NCI-H1048 (cell line): ENCODE results near the gene PCOLCE2.
A peak's percentile ranks its signal among the peaks of the same experiment; 100 is the strongest.

Source experiments
- DNase-seq: peaks from one replicate; lab custom pipeline; 2025; lab: John Stamatoyannopoulos, UW

The PCOLCE2 gene, protein sequence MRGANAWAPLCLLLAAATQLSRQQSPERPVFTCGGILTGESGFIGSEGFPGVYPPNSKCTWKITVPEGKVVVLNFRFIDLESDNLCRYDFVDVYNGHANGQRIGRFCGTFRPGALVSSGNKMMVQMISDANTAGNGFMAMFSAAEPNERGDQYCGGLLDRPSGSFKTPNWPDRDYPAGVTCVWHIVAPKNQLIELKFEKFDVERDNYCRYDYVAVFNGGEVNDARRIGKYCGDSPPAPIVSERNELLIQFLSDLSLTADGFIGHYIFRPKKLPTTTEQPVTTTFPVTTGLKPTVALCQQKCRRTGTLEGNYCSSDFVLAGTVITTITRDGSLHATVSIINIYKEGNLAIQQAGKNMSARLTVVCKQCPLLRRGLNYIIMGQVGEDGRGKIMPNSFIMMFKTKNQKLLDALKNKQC

DNA sequence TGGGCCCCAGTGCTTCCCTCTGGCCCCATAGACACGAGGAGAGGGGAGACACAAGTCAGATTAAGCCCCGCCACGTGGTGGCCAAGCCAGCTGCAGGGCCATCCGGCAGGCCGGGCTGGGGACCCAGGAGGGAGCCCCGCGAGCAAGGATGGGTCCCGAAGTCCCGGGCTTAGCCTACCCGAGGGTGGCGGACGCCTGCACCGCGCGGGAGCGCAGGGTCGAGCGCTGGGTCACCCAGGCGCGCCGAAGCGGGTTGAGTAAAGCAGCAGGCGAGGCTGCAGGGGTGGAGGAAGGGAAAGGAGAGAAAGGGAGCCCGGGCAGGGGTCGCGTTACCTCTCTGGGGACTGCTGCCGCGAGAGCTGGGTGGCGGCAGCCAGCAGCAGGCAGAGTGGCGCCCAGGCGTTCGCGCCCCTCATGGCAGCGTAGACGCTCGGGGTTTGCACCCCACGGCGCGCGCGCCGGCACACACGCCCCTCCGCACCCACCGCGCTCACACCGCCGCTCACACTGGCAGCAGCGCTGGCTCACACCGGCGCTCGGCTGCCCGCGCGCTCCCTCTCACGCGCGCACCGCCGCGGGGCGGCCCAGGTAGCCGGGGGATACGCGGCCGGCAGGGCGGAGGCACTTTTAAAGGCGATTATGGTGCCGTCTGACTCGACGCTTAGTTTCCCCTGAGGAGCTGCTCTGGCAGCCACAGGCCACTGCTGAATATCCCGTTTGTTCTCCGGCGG lies at the start of gene PCOLCE2:
TSS of gene PCOLCE2 (minus strand) at position 603 of the 731 bp plus-strand sequence. CDS start at position 416, 187 bp downstream.
- DNase-seq = no peak

DNA sequence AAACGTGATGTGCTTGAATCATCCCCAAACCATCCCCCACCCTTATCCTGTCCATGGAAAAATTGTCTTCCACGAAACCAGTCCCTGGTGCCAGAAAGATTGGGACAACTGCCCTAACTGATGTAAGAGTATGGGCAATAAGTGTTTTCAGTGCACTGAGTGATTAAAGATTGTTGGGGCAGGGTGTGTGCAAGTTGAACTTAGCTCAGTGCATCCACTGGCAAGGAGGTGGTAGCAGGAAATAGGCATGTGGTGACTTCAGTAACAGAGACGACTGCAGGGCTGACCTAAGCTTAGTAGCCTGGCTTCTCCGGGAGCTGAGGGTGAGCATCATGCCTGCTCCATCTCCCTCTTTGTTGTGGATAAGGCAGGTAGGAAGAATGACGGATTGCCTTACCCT lies 47.1 kb upstream of the PCOLCE2 start:
- no peak for DNase-seq

DNA sequence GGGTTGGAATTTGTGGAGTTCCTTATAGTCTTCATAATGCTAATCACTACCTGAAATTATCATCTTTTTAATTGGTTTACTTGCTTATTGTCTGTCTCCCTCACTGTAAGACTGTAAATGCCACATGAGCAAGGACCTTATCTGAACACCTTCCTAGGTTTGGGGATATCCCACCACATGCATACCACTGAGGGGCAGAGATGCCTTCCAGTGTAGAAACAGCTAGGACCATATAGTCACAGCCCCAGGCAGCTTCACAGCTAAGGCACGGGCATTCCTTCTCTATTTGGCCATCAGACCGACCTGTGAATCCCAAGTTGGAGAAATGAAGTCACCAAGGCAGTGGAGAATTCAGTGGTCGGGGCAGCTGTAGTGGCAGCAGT lies 46.0 kb upstream of the PCOLCE2 start:
- DNase-seq = no peak

DNA sequence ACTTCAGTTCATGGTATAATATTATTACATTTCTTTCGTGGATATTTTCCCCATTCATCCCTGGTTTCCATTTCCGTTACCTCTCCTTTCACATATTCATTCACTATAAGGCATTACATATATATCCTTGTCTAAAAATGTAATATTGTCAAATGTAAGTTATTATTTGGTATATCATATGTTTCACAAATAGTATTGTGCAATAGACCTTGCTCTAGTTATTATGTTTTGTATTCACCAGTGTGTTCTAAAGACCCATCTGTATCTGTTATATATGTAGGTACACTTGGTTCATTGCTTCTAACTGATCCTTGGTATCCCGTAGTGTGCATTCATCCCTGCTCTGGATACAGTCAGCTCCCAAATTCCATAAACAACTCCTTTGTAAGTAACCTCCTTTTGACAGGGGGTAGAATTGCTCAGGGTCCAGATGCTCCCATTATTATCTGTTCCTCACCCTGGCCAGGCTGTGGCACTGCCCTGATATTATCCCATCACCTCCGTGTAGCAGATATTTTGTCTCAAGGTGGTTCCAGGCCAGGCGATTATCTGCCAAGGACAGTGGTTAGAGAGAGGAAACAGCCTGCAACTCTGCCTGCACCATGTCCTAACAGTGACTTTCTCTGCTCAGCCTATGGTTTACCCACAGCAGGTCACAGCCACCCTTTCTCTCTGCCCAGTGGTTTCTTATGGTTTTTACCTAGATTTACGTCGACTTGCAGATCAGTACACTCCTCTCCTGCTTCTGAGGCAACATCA lies 45.4 kb upstream of the PCOLCE2 start:
- DNase-seq = no peak

DNA sequence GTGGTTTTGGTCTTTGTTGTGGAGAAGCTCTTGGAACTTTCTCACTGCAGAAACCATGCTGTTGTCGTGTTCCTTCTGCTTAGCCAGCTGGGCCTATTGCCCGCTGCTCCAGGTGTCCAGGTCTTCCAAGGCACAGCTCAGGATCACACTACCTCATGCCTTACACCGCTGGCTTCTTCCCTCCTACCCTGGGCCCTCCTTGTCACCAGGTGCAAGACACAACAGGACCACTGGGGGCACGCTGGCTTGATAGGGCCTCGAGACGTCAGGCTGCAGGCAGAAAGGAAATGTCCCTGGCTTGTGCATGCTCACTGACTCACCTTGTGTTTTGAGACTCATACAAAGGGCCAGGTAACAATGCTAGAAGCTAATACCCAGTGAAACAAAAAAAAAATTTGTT lies 42.3 kb upstream of the PCOLCE2 start:
- no peak for DNase-seq

DNA sequence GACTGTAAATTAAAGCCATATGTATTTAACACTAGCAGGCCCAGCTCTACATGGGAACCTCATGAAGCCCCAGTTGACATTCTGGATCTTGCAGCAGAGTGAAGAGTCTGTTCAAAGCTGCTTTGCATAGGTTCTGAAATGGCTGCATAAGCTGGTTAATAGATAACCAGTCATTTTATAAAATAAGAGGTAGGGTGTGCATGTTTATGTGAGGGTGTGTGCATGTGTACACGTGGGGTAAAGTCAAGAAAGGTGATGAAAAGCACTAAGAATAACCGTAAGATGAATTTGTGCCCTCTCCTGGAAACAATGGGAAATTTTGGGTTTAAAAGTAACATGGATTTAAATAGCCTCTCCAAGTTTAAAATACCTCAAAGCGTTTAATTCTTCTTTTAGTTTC lies 41.6 kb upstream of the PCOLCE2 start:
- DNase-seq = no peak

DNA sequence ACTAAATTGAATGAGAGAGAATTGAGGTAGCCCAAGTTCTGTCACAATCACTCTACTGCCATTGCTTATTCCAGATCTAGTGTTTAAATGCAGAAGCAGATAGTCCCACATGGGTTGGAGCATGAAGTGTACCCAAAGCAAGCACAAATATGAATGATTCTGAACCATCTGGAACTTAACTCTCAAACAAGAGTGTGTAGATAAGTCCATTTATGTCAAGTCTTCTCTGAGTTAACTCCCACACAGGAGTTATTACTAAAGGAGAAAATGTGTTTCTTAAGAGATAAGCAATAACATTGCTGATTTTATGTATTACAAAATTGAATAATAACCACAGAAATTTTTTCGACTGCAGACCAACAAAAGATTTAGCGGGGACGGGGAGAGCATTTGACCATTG lies 41.0 kb upstream of the PCOLCE2 start:
- no peak for DNase-seq

DNA sequence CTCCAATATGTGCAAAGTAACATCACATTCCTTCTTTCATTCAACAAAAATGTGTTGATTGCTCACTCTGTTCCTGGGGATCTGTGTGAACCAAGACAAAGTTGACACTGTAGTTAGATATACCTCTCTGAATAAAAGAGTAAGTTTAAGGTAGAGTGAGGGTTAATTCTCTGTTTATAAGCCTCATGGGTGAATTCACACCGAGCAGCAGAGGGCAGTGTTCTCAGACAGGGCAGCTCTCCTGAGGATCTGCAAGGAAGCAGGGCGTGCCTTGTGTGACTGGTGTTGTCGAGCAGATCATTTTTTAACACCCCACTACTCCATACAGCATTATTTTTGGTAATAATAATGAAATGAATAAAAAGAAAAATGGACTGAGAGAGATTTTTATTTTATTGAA lies 40.2 kb upstream of the PCOLCE2 start:
- peak; percentile 0 for DNase-seq

DNA sequence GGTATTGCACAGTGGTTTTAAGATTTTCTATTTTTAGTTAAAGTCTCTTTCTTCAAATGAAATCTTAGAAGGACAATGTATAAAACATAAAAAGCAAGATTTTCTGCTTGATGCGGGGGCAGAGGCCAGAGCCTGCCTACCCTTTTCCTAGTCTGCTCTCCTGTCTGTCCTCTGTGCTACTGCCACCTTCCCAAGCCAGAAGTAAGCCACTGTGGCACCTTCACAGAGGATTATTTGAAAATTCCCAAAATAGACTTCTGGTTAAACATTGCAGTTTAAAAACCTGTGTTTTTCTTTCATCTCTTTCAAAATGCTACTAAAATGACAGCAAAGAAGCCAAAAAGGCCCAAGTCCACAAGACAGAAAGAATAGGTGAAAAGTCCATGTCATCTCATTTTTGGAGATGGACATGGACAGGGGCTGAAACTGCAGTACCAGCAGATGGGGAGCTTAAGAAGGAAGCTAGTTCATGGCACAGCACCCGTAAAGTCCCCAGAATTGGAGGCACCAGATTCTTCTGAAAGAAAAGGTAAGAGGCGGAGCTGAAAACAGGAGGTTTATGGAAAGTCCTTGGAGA lies 37.6 kb upstream of the PCOLCE2 start:
- no peak for DNase-seq

DNA sequence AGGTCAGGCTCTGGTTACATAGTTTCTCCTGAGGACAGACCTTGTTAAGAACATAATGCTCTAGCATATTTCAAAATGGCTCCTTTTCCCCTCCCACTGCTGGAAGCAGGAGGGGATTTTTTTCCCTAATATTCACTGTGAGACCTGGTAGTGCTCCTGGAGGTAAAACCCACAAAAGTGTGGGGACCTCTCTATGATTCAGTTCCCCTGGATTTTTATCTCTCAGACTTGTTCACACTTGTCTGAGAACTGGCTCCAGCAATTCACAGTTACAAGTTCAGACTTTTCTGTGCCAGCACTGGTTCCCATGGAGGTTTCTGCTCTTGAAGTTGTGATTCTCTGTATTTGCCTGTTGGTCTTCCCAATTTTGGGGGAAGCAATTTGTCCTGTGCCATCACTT lies 36.3 kb upstream of the PCOLCE2 start:
- DNase-seq = no peak

DNA sequence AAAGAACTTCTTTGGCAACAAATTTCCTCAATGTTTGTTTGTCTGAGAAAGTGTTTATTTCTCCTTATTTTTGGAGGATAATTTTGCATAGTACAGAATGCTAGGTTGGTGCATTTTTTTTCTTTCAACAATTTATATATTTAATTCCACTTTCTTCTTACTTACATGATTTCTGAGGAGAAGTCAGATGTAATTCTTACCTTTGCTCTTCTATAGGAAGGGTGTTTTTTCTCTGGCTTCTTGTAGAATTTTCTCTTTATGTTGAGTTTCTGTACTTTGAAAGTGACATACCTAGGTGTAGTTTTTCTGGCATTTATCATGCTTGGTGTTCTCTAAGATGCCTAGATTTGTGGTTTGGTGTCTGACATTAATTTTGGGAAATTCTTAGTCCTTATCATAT lies 34.8 kb upstream of the PCOLCE2 start:
- DNase-seq = no peak

DNA sequence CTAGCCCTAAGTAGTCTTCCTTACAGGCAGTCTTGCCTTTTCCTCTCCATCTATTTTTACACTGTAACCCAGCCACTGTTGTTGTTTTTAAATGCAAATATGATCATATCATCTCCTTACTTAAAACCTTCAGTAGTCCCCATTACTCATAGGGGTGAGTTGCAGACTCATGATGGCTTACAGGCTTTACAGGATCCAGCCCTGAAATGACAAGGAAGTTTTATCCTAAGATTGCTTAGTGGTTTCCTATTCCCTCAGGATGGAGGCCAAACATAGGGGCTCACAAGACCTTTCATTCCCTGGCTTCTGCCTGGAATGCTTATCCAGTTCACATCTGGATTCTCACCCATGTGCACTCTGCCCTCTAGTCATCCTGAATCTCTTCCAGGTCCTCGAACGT lies 27.7 kb upstream of the PCOLCE2 start:
- DNase-seq = no peak

DNA sequence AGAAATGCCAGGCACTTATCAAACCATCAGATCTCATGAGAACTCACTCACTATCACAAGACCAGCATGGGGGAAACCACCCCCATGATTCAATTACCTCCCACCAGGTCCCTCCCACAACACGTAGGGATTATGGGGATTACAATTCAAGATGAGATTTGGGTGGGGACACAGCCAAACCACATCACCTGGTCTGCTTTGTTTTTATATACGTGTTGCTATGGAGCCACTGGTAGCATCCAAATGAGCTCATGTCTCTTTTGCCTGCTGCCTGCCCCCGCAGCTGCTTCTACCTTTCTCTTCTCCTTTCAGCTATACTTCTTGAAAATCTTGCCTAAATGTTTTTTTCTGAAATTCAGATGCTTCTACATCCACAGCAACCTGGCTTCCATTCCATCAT lies 26.8 kb upstream of the PCOLCE2 start:
- no peak for DNase-seq

DNA sequence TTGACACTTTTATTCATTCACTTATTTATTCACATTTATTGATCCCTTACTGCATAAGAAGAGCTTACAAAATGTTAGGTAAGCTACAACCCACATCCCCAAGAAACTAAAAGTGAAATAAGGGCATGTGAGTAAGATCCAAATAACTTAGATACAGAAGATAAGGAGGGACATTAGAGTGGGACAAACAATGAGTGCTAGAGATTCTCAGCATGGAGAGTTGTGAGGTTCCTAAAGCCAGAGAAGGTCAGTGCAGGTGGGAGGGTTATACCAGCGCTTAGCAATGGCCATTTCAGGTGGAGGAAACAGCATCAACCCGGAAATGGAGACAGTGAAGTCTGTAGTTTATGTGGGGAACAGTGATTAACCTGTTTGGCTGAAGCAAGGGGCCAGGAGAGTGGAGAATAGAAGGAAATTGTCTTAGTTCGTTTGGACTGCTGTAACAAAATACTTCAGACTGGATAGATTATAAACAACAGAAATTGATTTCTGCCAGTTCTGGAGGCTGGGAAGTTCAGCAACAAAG lies 25.5 kb upstream of the PCOLCE2 start:
- no peak for DNase-seq

DNA sequence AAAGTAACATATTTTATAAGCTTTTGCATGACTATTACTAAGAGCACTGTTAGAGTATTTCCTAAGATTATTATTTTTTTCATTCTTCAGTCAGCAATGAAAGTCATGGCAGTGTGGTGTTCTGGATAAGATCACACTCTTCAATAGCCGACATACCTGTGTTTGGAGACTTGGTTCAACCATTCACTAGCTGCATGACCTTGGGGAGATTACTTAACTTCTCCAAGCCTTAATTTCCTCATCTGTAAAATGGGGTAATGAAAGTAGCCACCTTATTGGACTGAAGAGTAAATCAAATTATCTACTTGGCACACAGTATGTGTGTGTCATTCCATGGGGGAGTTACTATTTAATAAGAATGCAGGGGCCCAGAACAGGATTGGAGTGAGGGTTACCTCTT lies 24.5 kb upstream of the PCOLCE2 start:
- DNase-seq = no peak

DNA sequence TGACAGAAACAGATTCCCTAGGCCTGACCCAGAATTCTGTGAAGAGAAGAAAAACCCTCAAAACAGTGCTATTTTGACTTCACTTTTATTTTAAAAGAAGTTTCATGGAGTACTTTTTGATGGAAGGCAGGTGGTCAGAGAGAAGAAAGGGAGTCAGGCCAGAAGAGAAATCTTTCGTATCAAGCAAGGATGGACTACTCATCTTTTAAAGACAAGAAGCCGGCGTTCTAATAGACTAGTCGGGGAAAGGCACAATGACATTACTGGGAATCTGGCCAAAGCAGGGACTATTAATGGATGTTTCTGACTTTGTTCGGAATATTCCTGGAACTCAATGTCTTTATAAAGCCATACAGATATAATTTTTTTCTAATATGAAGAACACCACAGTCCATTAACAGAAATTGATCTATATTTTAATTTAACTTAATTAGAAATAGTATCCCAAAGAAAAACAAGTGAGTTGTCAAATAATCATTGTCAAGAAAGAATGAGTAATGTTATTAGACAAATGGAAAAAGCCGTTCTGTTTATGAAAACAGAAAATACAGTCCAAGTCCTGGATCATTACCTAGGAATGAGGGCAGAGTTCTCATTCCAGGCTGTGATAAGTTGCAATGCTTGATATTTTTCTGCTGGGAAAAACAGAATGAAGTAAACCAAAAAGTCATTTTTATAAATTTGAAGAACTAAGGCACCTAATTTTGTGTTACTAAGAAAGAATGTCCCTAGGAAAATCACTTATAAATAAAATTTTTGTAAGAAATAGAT lies 23.7 kb upstream of the PCOLCE2 start:
- no peak for DNase-seq

DNA sequence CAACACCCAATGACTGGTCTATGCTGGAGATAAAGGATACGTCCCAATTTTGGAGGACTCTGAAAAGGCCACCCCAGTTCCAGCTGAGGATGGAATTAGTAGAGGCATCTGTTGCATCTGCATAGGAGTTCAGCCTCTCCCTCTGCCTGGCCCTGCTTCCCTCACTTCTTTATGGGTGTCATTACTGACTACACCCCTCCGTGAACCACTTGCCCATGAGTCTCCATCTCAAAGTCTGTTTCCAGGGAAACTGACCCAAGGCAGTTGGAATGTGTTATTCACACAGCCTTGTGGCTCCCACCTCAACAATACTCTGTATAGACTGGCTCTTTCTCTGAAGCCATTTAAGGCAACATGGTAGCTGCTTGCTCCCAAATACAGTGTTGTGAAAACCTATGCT lies 21.4 kb upstream of the PCOLCE2 start:
- no peak for DNase-seq

DNA sequence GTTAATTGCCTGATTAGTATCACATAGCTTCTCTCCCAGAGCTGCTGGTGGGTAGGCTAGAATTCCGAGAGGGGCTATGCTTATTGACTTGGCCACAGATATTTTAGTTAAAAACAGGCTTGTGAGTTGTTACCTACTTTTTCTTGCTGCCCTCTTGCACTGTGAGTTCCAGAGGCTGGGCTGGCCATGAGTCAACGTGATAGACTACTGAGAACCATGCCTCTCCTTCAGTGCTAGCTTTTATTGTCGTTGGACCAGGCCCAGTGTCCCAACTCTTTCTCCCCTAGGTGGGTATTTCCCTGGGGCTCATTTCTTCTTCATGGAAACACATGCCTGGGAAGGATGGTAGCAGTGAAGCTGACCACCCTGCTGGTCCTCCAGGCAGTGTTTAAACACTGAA lies 20.4 kb upstream of the PCOLCE2 start:
- DNase-seq = no peak

DNA sequence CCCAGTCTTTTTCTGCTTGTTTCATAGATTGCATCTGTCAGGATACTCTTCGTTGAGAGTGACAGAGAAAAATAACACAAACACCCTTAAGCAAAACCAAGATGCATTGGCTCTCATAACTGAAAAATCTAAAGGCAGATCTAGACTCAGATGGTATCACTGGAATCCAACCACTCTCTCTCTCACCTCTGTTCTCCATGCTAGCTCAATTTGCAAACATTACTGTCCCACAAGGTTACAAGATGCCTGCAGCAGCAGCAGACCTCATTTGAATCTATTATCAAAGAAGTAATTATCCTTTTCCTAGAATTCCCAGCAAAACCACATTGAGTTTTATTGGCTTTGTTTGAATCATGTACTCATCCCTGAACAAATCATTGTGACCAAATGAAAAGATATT lies 19.1 kb upstream of the PCOLCE2 start:
- DNase-seq = peak; percentile 2

DNA sequence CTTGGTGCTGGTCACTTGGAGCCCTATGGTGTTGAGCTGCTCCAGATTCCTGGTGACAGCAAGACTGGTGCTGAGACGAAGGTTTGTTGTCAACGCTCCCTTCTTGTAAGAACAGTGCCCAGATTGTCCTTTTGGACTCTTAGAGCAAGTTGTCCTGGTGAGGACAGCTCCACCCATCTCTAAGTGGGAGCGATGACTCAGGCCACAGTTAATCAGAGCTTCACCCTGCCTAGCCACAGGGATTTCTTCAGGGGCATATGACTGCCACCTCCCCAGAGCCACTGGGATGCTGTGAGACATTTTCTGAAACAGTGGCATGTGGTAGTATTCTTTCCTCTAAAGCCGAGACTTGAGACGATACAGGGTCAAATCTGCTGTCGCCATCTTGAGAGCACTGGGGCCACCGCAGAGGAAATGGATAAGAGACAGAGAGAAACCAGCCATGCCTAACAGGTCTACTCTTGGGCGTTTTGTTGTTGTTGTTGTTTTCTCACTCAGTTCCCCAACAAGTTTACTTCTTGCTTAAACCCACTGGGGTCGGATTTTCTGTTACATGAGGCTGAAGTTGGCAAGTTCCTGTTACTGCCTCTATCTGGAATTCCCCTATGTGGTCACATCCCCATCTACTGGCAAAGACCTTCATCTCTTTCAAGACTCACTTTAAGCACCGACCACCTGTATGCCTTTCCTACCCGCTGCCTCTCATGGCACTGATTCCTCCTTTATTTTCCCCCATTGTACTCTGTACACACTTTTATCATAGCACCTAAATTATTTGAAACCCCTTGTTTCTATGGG lies 16.0 kb upstream of the PCOLCE2 start:
- DNase-seq = no peak

DNA sequence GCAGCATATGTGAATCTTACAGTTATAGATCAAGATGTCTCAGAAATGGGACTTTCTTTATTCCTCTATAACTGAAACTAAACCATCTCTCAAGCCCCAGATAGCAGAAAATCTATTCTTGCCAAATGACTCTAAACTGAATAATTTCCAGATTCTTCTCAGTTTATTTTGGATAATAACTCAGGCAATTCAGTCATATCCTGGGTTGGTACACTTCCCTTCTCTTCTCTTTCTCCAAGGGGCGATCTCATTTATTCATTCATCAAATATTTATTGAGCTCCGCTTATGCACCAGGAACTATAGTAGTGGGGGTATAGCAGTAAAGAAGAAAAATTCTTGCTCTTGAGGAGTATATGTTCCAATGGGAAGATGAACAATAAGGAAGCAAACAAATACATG lies 13.5 kb upstream of the PCOLCE2 start:
- no peak for DNase-seq
